Measurements from ENCODE around the gene ULK4. TPM values are rescaled to one million over a fixed set of nuclear protein-coding genes. Genes with fewer than 3 reads are reported as not detected.
"Not testable (repeated sequence)": the region's sequence is repeated elsewhere in the genome, so short reads cannot be mapped to it uniquely, and the experiment has no call there.

The ULK4 gene
- total RNA-seq, 1 donor from 2014 or later, result 11.2 TPM

DNA sequence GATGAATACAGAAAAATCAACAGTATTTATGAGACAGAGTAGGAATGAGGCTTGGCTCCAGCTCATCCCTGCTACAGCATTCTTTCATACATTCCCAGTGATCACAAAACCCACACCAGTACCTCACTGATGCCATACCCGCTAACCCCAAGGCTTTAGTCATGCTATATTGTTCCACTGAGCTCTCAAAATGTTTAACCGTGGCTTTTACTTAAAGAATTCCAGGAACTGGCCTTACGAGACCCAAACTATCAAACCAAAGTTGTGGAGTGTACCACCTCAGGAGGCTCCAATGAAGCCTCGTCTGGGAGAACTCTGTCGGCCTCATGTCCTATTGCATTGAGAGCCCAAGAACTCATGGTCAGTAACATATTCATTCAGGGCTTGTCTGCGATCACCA is 278.9 kb downstream of the ULK4 start:
- no peak overlapping the region for H3K4me3 ChIP-seq
- no peaks in the 10 kb centered on the region for H3K9me3 ChIP-seq
- H3K36me3 ChIP-seq, result no peaks in the 10 kb centered on the region
- ATAC-seq (no peak), DNase-seq (no peak)
- no peaks in the 10 kb centered on the region for H3K27me3 ChIP-seq
- H3K4me1 ChIP-seq, result peaks cover 5% of the 10 kb centered on the region
- intact Hi-C loops (cut with DNase I), result no loop called here
- TF ChIP-seq, protein P1, sequence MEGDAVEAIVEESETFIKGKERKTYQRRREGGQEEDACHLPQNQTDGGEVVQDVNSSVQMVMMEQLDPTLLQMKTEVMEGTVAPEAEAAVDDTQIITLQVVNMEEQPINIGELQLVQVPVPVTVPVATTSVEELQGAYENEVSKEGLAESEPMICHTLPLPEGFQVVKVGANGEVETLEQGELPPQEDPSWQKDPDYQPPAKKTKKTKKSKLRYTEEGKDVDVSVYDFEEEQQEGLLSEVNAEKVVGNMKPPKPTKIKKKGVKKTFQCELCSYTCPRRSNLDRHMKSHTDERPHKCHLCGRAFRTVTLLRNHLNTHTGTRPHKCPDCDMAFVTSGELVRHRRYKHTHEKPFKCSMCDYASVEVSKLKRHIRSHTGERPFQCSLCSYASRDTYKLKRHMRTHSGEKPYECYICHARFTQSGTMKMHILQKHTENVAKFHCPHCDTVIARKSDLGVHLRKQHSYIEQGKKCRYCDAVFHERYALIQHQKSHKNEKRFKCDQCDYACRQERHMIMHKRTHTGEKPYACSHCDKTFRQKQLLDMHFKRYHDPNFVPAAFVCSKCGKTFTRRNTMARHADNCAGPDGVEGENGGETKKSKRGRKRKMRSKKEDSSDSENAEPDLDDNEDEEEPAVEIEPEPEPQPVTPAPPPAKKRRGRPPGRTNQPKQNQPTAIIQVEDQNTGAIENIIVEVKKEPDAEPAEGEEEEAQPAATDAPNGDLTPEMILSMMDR (IDR thresholded peaks at IDR 0.05), result no peak
- H3K27ac ChIP-seq, result no peak overlapping the region

DNA sequence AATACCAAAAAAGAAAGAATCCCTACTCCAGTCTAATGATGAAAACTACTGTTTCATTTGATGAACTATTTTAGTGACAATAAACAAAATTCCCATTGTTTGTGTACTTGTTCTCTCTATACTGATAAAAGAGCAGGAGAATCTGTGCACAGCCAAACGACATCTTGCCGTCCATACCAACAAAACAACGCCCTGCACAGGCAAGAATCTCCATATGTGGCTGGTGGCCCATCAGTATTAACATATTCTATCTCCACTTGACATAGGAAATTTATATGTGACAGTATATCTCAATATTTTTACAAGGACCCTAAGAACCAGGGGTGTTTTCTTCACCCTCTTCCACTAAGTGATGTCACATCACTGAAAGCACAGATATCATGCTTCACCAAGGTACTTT is 279.5 kb downstream of the ULK4 start:
- ATAC-seq (no peak), DNase-seq (no peak)
- Histone ChIP-seq H3K27me3 (no peaks in the 10 kb centered on the region), H3K9me3 (no peaks in the 10 kb centered on the region), H3K4me1 (no peaks in the 10 kb centered on the region), H3K36me3 (no peaks in the 10 kb centered on the region), H3K4me3 (no peak overlapping the region), H3K27ac (no peak overlapping the region)
- TF ChIP-seq, protein P1 (IDR thresholded peaks at IDR 0.05), result no peak
- intact Hi-C loops (cut with DNase I), result no loop called here

DNA sequence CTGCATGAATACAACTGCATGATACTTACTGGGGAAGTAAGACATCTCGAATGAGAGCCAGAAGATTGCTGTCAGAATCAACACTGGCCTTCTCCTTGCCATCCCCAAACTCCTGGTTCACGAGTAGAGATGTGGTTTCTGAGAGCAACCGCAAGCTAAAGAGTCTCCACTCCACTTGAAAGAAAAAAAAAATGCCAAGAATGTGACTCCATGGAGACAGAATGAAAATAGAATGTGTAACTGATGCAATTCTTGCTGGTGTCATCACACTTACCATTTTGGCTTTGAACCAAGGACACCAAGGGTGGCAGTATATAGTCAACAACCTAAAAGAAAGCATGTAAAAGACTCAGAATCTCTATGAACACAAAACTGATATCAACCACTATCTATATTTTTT is 280.4 kb downstream of the ULK4 start:
- intact Hi-C loops (cut with DNase I), result no loop called here
- Histone ChIP-seq H3K4me1 (no peaks in the 10 kb centered on the region), H3K36me3 (no peaks in the 10 kb centered on the region), H3K27ac (no peak overlapping the region), H3K27me3 (no peaks in the 10 kb centered on the region), H3K9me3 (no peaks in the 10 kb centered on the region), H3K4me3 (no peak overlapping the region)
- TF ChIP-seq, protein P1 (IDR thresholded peaks at IDR 0.05), result no peak
- DNase-seq, result no peak
- peak; percentile 74 for ATAC-seq

DNA sequence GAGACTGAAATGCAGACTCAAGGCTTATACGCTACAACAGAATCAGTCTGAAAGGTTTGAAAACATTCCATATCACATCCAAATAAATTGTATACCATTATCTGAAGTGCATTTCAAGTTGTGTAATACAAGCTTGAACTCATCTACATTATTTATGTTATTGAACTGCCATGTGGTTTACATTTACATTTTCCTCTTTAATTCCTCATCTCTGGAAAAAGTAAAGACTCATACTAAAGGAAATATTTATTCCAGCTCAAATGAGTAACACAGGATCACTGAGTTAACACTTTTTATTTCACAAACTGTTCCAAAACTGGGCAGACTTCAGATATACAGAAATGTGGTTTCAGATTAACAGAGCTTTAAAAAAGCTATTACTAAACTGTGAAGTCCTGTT is 282.5 kb downstream of the ULK4 start:
- no peak for ATAC-seq
- no peaks in the 10 kb centered on the region for H3K36me3 ChIP-seq
- no peaks in the 10 kb centered on the region for H3K27me3 ChIP-seq
- no peak overlapping the region for H3K27ac ChIP-seq
- TF ChIP-seq, protein P1 (IDR thresholded peaks at IDR 0.05), result no peak
- no peaks in the 10 kb centered on the region for H3K9me3 ChIP-seq
- H3K4me1 ChIP-seq, result no peaks in the 10 kb centered on the region
- H3K4me3 ChIP-seq, result no peak overlapping the region
- intact Hi-C loops (cut with DNase I), result no loop called here
- DNase-seq, result no peak

DNA sequence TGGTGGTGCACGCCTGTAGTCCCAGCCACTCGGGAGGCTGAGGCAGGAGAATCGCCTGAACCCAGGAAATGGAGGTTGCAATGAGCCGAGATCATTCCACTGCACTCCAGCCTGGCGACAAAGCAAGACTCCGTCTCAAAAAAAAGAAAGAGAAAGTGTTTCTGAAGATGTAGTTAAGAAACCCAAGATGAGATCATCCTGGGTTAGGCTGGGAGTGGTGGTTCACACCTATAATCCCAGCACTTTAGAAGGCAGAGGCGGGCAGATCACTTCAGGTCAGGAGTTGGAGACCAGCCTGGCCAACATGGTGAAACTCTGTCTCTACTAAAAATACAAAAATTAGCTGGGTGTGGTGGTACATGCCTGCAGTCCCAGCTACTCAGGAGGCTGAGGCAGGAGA is 286.8 kb downstream of the ULK4 start:
- H3K27ac ChIP-seq; H3K4me1 ChIP-seq; ATAC-seq; H3K27me3 ChIP-seq; DNase-seq; H3K4me3 ChIP-seq; H3K9me3 ChIP-seq; H3K36me3 ChIP-seq; intact Hi-C loops (cut with DNase I): not testable (repeated sequence)

DNA sequence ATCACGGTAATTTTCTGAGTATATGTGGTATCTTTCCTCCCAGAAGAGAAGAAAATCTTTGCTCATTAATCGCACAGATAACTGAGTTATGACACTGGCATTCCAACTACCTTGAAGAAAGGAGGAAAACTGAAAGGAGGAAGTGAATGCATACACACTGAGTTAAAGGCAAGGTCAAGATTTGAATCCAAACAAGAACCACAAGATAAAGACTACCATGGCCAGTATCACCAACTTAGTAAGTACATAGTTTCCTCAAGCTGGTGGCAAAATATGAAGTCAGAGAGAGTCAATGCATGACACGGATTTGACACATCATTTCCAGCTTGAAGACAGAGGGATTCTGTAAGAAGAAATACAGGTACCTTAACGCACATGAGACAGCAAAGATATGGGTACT is 287.5 kb downstream of the ULK4 start:
- DNase-seq, result no peak
- H3K27ac ChIP-seq, result no peak overlapping the region

More for the DNA sequence above, 287.5 kb downstream of the ULK4 start:
- Histone ChIP-seq H3K9me3 (no peaks in the 10 kb centered on the region), H3K27me3 (no peaks in the 10 kb centered on the region), H3K36me3 (no peaks in the 10 kb centered on the region), H3K4me1 (no peaks in the 10 kb centered on the region), H3K4me3 (no peak overlapping the region)
- TF ChIP-seq, protein P1 (IDR thresholded peaks at IDR 0.05), result no peak
- intact Hi-C loops (cut with DNase I), result no loop called here
- ATAC-seq, result no peak
